DND-41 (cell line): Measurements from ENCODE around the gene TP63.

Source experiments
- ATAC-seq: fragments of 200-7000 bp; cut with Tn5 transposase; 3 replicates; pipeline ENCODE4 v1.9.1; 2021; ENCODE audit warnings: low read depth; ENCODE audit not compliant: insufficient read depth
- DNase-seq: peaks from one replicate; pipeline ENCODE4 v3.0.0-alpha.2; 2020
- H2AFZ ChIP-seq: 2 replicates; pipeline ENCODE4 v1.6.0; 2012; ENCODE audit warnings: low read depth, low read length
- H3K27ac ChIP-seq: 2 replicates; pipeline ENCODE4 v1.5.1; 2012; ENCODE audit warnings: low read length, inconsistent platforms
- H3K27me3 ChIP-seq: fragments of 200-600 bp; sonication (generic); 2 replicates; pipeline ENCODE4 v1.6.0; 2012; ENCODE audit warnings: low read length, mild to moderate bottlenecking, inconsistent platforms; ENCODE audit not compliant: insufficient read depth, poor library complexity
- H3K36me3 ChIP-seq: 2 replicates; pipeline ENCODE4 v1.5.1; 2012; ENCODE audit warnings: low read length, inconsistent platforms; ENCODE audit not compliant: insufficient read depth
- H3K4me1 ChIP-seq: 2 replicates; pipeline ENCODE4 v1.5.1; 2012; ENCODE audit warnings: mild to moderate bottlenecking, low read length; ENCODE audit not compliant: insufficient read depth
- H3K4me2 ChIP-seq: 2 replicates; pipeline ENCODE4 v1.6.0; 2012; ENCODE audit warnings: mild to moderate bottlenecking, moderate library complexity, low read length, inconsistent platforms; ENCODE audit not compliant: insufficient read depth
- H3K4me3 ChIP-seq, 2 experiments: fragments of 200-600 bp in 1 of 2; shearing (Covaris generic) in 1 of 2; 2 replicates each; pipeline ENCODE4 v1.5.1; 2012 to 2016; ENCODE audit warnings: inconsistent platforms in 2 of 2, low read length in 2 of 2, mild to moderate bottlenecking in 2 of 2, low read depth in 1 of 2, moderate library complexity in 1 of 2
- H3K79me2 ChIP-seq: 2 replicates; pipeline ENCODE4 v1.6.0; 2012; ENCODE audit warnings: low read length, inconsistent platforms; ENCODE audit not compliant: insufficient read depth
- H3K9ac ChIP-seq: 2 replicates; pipeline ENCODE4 v1.6.0; 2012; ENCODE audit warnings: low read depth, mild to moderate bottlenecking, inconsistent platforms, low read length, moderate library complexity
- H3K9me3 ChIP-seq: 2 replicates; pipeline ENCODE4 v1.5.1; 2012; ENCODE audit warnings: low read length, moderate library complexity, mild to moderate bottlenecking, inconsistent platforms; ENCODE audit not compliant: insufficient read depth, severe bottlenecking
- H4K20me1 ChIP-seq: 2 replicates; pipeline ENCODE4 v1.6.0; 2012; ENCODE audit warnings: low read length; ENCODE audit not compliant: insufficient read depth
- EZH2 ChIP-seq: IDR thresholded peaks from 3 replicates; pipeline ENCODE4 v1.6.1; 2012; ENCODE audit warnings: borderline replicate concordance, low read depth, mild to moderate bottlenecking, moderate library complexity, low read length, inconsistent platforms; ENCODE audit not compliant: severe bottlenecking
- TF ChIP-seq, protein P1 (sequence below): IDR thresholded peaks from 2 replicates; pipeline ENCODE4 v1.5.1; 2012; ENCODE audit warnings: borderline replicate concordance, low read length, moderate library complexity, mild to moderate bottlenecking; ENCODE audit not compliant: poor library complexity, severe bottlenecking; ENCODE audit errors: extremely low read depth

TP63 gene

DNA sequence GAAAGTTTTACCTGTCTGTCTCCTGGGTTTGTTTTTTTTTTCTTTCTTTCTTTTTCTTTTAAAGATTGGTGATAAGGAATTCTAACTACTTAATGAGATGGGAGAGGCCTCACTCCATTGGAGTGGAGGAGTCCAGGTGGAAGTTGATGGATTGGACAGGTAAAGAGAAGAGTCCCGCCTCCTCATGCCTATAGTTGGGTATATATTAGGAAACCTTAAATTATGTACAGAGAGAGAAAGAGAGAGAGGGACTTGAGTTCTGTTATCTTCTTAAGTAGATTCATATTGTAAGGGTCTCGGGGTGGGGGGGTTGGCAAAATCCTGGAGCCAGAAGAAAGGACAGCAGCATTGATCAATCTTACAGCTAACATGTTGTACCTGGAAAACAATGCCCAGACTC, 158.2 kb downstream of the TP63 start:
- Histone ChIP-seq H2AFZ (no peak overlapping the region), H3K4me1 (no peaks in the 10 kb centered on the region), H3K4me2 (no peak overlapping the region), H3K9ac (no peak overlapping the region), H3K27ac (no peak overlapping the region), H3K9me3 (no peaks in the 10 kb centered on the region), H4K20me1 (no peaks in the 10 kb centered on the region), H3K36me3 (no peaks in the 10 kb centered on the region), H3K79me2 (no peaks in the 10 kb centered on the region), H3K27me3 (no peaks in the 10 kb centered on the region), H3K4me3 (no peak overlapping the region)
- ATAC-seq: no peak
- TF ChIP-seq, protein P1, sequence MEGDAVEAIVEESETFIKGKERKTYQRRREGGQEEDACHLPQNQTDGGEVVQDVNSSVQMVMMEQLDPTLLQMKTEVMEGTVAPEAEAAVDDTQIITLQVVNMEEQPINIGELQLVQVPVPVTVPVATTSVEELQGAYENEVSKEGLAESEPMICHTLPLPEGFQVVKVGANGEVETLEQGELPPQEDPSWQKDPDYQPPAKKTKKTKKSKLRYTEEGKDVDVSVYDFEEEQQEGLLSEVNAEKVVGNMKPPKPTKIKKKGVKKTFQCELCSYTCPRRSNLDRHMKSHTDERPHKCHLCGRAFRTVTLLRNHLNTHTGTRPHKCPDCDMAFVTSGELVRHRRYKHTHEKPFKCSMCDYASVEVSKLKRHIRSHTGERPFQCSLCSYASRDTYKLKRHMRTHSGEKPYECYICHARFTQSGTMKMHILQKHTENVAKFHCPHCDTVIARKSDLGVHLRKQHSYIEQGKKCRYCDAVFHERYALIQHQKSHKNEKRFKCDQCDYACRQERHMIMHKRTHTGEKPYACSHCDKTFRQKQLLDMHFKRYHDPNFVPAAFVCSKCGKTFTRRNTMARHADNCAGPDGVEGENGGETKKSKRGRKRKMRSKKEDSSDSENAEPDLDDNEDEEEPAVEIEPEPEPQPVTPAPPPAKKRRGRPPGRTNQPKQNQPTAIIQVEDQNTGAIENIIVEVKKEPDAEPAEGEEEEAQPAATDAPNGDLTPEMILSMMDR: no peak
- no peak for TF ChIP-seq EZH2
- DNase-seq: no peak

DNA sequence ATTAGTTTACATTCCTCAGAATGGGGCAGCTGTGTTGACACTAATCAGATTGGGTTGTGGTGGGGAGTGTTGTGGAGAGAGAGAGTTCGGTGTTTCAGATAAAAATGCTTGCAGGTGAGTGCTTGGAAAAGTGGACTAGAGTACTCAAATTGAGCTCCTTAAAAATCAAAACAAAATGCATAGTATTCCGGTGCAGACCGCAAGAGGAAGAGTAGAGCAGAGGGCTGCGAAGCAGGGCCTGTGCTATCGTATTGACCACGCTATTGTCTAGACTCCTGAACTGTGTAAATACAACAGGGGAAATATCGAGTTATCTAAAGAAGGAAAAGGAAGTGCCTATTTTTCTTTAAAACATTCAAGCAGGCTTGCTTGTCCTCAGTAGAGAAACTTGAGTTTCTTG, 159.5 kb downstream of the TP63 start:
- Histone ChIP-seq H3K9ac (no peak overlapping the region), H3K4me1 (no peaks in the 10 kb centered on the region), H3K36me3 (no peaks in the 10 kb centered on the region), H2AFZ (no peak overlapping the region), H3K79me2 (no peaks in the 10 kb centered on the region), H3K27me3 (no peaks in the 10 kb centered on the region), H3K9me3 (no peaks in the 10 kb centered on the region), H3K4me2 (no peak overlapping the region), H3K27ac (no peak overlapping the region), H4K20me1 (no peaks in the 10 kb centered on the region), H3K4me3 (no peak overlapping the region)
- DNase-seq (no peak), ATAC-seq (no peak)
- TF ChIP-seq, protein P1: no peak
- no peak for TF ChIP-seq EZH2

DNA sequence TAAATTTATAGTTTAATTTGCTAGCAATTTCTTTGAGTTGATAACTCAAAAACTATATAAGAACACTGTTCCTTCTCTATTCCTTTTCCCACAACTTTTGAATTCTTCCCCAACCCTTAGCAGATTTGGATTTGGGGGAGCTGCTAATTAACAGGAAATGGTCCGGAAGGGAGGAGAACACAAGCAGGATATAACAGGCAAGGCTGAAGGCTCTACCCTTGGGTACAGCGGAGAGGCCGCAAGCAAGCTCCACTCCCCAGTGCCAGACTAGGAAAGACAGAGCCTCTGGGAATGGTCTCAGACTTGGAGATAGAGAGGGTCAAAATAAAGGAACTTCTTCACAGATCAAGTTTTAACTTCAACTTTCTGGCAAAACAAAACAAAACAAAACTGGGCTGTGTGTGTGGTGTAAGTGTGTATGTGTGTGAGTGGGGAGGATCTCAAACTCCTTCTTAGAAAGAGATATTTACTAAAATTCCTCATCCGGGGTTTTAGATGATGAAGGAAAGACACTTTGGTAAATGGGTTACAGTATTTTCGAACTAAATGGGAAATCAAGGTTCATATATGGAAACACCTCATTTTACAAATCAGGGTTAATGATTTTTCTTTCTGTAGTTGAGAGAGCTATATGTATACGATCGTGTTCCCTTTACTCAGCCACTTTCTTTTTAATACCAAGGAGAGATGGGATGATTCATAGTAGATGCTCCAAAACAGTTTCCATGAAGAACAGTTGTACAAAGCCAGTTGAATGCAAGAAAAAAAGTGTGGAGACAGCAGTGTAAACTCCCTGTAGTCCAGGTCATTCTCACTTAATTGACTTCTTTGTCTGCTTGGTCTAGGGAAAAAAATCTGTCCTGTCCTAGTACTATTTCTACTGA, 161.1 kb downstream of the TP63 start:
- H3K27ac ChIP-seq: no peak overlapping the region
- no peaks in the 10 kb centered on the region for H3K79me2 ChIP-seq
- no peak overlapping the region for H3K4me2 ChIP-seq
- no peak for TF ChIP-seq EZH2
- TF ChIP-seq, protein P1: no peak
- no peaks in the 10 kb centered on the region for H3K36me3 ChIP-seq
- ATAC-seq (no peak), DNase-seq (no peak)
- H3K27me3 ChIP-seq: peaks cover 2% of the 10 kb centered on the region
- no peak overlapping the region for H2AFZ ChIP-seq
- no peaks in the 10 kb centered on the region for H3K4me1 ChIP-seq
- H3K9me3 ChIP-seq: no peaks in the 10 kb centered on the region
- no peak overlapping the region for H3K4me3 ChIP-seq
- H3K9ac ChIP-seq: no peak overlapping the region
- no peaks in the 10 kb centered on the region for H4K20me1 ChIP-seq
